Germinal center (tissue), 1 donor: ENCODE data around the gene VPS52.
"Not testable (repeated sequence)": the region's sequence is repeated elsewhere in the genome, so short reads cannot be mapped to it uniquely, and the experiment has no call there.

Experiments used
- DNase-seq: peaks from one replicate; pipeline ENCODE4 v3.0.0; 2012; ENCODE audit warnings: mixed read lengths, low spot score

Gene VPS52

DNA sequence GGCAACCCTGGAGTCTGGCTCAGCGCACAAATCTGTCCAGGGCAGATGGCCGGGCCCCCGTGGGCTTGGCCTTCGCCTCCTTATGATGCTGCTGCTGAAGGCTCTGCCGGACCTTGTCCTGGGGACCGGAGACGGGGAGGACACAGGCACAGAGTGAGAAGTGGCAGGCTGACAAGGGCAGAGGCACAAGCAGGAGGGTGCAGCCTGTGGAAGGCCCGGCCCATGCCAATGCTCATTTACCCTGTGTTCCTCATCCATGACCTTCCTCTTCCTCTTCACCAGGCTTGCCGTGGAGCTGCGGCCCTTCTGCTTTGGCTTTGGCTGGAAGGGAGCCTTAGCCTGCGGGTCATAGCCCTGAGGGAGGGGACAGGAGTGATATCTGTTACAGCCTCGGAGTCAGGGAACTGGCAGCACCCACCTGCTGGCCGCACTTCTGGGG lies 7.6 kb upstream of the VPS52 start:
- no peak for DNase-seq

DNA sequence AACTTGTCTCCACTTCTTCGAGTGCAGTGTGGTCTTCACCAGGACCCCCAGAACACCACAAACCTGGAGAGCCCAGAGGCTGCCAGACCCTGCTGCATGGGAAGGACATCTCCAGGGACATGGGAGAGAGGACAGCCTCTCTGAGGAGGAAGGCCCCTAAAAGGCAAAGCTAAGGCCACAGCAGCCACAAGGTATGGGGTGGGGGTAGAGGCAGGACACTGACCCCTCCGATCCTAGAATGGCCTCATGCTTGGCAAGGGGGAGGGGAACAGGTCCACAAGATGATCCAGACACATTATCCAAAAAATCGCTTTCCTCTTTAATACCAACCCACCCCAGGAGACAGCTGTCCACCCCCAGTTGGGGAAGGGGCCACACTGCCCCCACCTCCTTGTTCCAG lies 7.1 kb upstream of the VPS52 start:
- no peak for DNase-seq

DNA sequence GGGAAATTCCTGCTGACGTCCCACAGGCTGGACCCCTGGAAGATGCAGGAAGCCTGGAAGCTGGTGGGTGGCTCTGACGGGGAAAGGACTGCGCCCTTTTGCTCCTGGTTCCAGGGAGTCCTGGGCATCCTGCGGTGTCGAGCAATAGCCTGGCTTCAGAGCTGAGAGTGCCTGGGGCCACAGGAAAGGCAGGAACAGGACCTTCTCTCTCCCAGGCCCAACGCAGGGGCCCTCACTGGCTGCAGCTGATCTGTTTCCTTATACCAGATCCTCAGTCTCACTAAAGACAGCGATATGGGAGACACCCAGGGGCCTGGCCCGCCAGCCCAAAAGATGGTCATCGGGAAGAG lies 6.7 kb upstream of the VPS52 start:
- DNase-seq, result no peak

DNA sequence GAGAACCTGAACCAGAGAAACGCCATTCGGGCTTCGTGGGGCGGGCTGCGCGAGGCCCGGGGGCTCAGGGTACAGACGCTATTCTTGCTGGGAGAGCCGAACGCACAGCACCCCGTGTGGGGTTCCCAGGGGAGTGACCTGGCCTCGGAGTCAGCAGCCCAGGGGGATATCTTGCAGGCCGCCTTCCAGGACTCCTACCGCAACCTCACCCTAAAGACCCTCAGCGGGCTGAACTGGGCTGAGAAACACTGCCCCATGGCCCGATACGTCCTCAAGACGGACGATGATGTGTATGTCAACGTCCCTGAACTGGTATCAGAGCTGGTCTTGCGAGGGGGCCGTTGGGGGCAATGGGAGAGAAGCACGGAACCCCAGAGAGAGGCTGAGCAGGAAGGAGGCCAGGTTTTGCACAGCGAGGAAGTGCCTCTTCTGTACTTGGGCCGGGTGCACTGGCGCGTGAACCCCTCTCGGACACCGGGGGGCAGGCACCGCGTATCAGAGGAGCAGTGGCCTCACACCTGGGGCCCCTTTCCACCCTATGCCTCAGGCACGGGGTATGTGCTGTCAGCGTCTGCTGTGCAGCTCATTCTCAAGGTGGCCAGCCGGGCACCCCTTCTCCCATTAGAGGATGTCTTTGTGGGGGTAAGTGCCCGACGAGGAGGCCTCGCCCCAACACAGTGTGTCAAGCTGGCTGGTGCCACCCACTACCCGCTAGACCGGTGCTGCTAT lies 6.2 kb upstream of the VPS52 start:
- peak; percentile 66 for DNase-seq

DNA sequence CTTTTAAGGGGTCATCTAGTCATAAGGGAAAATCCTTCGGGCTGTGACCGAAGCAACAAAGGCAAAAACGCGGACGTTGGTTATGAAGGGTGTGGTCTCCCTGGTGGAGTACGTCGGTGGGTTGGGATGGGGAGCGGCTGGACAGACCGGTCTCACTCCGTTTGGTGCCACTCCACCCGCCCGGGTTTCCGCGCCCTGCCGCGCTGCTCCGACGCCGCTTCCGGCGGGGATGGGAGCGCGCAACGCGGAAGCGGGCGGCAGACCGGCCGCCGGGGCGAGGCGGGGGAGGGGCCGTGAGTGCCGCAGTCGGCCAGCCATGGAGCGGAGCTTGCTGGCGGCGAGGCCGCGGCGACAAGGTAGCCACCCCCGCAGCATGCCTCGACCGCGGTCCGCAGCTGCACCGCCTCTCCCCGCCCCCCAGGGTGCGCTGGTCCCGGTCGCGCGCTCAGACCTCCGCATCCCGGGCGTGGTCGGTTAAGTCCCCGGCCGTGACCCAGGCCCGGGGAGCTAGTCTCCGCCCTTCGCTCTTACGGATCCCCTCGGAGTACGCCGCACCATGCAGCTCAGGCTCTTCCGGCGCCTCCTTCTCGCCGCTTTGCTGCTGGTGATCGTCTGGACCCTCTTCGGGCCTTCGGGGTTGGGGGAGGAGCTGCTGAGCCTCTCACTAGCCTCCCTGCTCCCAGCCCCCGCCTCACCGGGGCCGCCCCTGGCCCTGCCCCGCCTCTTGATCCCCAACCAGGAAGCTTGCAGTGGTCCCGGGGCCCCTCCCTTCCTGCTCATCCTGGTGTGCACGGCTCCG lies 5.4 kb upstream of the VPS52 start, which contains the start of gene B3GALT4:
B3GALT4 (plus strand) TSS at position 260 of the 799 bp plus-strand sequence; CDS start at position 557, 297 bp downstream.
- peak; percentile 83 for DNase-seq

DNA sequence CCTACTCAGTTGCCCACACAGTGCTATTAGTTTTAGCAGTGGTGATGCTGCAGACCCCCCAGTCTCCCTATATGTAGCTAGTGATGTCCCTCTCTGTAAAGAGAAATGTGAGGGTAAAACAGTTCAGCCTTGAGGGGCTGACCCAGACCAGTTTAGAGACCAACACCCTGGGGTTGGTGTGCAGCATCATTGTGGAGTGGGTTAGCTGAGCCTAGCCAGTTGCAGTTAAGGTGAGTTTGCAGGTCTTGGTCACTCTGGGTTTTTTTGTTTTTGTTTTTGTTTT lies 4.8 kb upstream of the VPS52 start:
- no peak for DNase-seq

DNA sequence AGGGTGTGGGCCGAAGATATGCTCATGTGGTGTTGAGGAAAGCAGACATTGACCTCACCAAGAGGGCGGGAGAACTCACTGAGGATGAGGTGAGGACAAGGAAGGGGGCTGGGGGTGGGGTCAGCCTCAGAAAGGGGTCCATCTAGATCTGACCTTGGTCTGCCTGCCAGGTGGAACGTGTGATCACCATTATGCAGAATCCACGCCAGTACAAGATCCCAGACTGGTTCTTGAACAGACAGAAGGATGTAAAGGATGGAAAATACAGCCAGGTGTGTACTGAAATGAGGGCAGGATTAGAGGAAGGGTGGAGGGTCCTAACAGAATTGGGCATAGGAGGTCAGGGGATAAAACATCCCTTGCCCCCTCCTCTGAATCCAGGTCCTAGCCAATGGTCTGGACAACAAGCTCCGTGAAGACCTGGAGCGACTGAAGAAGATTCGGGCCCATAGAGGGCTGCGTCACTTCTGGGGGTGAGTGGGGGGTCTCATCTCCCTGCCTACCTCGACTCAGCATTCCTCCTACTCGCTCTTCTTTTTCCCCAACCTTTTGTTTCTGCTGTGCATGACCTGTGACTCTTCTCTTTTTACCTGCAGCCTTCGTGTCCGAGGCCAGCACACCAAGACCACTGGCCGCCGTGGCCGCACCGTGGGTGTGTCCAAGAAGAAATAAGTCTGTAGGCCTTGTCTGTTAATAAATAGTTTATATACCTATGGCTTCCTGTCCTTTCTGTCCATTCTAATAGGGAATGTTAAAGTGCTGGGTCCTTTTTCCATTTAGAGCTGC lies 4.3 kb upstream of the VPS52 start:
- DNase-seq, result not testable (repeated sequence)

DNA sequence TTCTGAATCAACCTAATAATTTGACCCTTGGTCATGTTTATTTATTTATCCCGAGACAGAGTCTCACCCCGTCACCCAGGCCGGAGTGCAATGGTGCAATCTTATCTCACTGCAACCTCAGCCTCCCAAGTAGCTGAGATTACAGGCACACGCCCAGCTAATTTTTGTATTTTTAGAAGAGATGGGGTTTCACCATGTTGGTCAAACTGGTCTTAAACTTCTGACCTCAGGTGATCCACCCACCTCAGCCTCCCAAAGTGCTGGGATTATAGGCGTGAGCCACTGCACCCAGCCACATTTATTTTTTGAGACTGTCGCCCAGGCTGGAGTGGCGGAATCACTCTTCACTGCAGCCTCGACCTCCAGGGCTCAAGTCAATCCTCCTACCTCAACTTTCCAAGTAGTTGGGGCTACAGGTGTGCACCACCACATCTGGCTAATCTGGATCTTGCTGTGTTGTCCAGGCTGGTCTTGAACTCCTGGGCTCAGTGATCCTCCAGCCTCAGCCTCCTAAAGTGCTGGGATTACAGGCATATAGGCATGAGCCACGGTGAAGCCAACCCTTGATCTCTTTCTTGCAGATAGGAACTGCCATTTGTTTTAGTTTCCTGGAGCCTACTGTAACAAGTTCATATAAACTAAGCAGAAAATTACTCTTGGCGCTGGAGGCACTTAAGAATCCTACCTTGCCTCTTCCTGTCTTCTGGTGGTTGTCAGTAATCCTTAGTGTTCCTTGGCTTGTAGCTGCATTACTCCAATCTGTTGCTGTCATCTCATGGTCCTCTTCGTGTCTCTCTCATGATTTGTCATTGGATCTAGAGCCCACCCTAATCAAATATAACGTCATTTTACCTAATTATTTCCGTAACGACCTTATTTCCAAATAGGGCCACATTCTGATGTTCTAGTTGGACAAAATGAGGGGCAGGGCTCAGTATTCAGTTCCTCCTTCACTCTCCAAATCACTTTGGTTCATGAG lies 2.5 kb upstream of the VPS52 start:
- no peak for DNase-seq

DNA sequence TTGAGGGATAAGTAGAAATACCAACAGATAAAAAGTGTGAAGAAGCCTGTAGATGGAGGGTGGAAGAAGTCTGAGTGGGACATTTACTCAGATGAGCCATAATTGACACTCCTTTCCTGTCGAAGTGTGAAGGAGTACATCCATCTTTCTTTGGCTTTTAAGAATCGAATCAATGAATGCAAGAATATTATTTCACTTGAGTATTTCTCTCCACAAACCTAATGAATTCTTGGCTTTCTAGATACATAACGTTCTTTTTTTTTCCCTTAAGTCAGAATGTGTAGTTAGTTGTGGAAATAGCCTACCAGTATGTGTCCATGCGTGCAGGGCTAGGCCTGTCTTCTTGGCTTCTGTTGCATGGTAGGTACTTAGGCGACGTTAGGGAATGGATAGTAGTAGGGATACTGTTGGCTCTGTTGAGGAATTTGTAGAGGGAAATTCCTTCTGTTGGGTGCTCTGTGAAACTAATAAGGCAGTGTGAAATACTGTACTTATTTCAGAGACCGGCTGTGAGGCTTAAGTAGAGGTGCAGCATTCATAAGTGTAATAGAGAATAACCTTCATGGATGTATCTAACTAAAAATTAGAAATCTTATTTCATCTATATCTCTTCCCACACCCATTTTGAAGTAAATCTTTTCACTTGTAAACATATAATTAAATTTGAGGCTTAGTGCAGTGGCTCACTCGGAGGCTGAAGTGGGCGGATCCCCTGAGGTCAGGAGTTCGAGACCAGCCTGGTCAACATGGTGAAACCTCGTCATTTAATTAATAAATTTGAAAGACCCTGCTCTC lies 1.6 kb upstream of the VPS52 start:
- no peak for DNase-seq

DNA sequence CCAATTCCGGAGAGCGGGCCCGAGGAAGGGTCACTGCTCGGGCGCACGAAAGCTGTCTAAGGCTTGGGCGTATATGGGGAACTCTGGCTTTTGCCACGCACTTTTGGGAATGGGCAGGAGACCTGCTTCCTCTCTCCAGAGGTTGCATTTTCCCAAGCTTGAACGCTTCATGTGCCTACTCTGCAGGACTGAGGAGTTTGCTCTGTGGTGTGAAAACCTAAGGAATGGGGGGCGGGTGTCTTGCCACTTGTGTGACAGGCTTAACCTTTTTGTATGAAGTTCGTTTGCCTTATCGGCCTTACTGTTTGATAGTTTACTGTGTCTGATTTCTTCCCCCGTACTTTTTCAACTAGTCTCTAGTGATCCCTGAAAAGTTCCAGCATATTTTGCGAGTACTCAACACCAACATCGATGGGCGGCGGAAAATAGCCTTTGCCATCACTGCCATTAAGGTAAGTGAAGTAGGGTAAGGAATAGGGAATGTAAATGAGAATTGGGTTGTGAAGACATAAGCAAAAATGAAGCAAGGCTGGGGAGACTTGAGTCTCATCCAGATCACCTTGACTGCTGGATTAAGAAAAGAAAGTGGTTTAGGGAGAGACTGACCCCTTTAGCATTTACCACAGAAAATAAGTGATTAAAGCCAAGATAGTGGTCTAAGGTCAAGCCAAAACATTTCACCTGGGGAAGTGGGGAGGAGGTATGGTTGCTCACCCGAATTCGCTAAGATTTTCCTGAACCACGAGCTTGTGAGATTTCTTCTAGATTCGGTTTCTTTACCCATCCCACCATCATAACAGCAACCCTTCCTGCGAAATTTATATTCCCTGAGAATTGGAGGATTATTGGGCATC lies 826 bp upstream of the VPS52 start:
- DNase-seq, result no peak

DNA sequence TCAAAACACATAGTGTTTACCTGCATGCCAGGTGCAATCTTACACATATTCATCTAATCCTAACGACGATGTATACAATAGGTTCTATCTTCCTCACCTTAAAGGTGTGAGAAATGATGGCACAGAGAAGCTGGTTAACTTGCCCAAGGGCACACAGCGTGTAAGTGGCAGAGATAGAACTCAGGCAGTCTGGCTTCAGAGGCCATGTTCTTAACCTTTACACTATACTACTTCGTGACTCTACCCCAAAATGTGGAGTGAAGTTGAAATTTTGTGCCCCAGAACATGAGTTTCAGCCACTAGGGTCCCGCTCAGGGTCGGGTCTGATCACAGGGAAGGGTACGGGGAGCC lies 584 bp downstream of the VPS52 start:
- no peak for DNase-seq

DNA sequence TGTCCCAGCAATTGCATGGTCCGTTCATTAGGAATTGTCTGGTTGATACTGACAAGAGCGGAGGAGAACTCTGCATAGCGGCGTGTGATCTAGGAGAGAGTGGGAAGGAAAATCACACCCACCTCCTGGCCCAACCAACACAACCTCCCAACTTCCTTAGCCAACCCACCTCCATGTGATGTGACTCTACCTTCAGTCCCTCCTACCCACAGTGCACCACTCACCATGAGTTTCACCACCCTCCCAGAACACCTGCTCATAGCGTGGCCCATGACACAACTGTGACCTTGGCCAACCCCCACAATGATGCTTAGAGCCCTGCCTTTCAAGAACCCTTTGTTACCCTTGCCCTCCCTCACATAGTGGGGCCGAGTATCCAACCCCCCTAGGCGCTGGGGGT lies 7.7 kb downstream of the VPS52 start:
- no peak for DNase-seq

DNA sequence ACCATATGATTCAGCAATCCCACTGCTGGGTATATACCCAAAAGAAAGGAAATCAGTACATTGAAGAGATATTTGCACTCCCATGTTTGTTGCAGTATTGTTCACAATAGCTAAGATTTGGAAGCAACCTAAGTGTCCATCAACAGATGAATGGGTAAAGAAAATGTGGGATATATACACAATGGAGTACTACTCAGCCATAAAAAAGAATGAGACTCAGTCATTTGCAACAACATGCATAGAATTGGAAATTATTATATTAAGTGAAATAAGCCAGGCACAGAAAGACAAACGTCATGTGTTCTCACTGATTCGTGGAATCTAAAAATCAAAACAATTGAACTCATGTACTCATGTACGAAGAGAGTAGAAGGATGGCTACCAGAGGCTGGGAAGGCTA lies 9.2 kb downstream of the VPS52 start:
- not testable (repeated sequence) for DNase-seq

DNA sequence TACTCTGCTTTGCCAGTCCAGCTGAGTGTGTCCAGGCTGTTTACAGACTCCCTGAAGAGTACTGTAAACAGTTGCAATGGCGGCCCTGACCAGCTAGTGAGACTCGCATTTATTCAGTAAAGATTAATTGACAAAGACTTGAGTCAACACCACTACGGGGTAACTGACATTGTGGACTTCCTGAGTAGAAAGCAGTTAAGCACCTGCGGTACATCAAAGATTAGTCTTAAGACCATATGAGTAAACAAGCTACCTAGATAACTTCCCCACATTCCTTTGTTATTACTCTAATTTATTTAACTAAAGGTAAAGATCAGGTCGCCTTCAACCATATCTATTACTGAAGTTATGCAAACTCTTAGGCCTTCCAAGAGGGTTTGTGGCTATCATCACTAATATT lies 12.6 kb downstream of the VPS52 start:
- DNase-seq, result no peak

DNA sequence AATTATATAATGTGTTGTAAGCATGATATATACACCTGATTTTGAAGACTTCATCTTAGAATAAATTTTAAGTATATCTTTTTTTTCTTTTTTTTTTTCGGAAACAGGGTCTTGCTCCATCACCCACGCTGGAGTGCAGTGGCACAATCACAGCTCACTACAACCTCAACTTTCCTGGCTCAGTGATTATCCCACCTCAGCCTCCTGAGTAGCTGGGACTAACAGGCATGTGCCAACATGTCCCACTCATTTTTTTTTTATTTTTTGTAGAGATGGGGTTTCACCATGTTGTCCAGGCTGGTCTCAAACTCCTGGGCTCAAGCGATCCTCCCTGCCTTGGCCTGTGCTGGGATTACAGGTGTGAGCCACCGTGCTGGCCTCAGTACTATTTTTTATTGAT lies 17.1 kb downstream of the VPS52 start:
- DNase-seq, result no peak

DNA sequence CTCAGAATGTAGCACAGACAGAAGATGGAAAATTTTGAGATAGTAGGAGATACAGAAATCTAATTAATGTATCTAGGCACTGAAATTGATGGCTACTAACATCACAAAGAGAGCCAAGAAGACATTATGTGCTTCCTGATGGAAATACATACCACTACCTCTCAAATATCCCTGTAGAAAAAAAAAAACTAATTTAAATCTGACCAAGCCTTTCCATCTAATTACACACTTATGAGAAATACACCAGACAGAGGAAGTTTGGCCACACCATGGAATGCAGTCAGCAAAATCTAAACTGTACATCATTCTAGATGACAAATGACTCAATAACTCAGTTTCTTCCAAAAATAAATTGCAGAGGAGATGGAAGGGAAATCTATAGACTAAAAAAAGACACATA lies 18.9 kb downstream of the VPS52 start:
- DNase-seq, result no peak

DNA sequence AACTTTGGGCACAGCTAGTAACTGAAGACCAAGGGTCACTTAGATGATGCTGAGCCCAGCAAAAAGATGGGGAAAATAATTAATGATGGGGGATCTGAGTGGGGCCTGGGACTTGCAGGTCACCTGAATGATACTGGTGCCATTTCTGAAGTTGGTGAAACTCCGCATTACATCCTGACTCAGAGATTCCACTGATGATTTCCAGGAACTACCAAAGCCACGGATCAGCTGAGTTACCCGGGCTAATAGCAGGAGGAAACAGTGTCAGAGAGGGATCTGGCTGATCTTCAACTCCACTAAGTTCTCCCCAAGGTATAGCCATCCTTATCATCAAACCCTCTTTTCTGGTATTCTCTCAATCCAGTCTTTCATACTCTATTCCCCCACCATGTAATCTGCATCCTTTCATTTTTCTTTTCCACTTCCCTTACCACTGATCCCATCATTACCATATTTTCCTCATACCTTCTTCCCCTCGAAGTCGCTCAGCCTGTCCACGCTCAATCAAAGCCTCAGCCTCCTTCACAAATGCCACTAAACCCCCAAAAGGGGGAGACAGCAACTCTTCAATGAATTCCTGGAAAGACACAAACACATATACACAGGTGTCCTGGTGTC lies 20.2 kb downstream of the VPS52 start:
- DNase-seq, result no peak

DNA sequence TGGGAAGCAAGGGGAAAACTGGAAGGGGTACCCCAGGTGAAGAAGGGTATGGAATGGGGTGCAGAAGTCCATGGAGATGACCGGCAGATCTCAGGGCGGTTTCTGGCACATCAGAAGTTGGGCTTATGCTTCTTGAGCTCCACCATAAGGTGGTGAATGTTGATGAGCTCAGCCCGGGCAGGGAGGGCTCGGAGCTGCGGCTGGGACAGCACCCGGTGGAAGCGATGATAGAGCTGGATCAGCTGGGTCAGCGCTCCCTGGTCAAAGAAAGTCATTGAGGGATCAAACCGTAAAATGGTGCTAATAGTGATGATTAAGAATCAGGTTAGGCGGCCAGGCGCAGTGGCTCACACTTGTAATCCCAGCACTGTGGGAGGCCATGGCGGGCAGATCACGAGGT lies 20.9 kb downstream of the VPS52 start:
- DNase-seq, result no peak

DNA sequence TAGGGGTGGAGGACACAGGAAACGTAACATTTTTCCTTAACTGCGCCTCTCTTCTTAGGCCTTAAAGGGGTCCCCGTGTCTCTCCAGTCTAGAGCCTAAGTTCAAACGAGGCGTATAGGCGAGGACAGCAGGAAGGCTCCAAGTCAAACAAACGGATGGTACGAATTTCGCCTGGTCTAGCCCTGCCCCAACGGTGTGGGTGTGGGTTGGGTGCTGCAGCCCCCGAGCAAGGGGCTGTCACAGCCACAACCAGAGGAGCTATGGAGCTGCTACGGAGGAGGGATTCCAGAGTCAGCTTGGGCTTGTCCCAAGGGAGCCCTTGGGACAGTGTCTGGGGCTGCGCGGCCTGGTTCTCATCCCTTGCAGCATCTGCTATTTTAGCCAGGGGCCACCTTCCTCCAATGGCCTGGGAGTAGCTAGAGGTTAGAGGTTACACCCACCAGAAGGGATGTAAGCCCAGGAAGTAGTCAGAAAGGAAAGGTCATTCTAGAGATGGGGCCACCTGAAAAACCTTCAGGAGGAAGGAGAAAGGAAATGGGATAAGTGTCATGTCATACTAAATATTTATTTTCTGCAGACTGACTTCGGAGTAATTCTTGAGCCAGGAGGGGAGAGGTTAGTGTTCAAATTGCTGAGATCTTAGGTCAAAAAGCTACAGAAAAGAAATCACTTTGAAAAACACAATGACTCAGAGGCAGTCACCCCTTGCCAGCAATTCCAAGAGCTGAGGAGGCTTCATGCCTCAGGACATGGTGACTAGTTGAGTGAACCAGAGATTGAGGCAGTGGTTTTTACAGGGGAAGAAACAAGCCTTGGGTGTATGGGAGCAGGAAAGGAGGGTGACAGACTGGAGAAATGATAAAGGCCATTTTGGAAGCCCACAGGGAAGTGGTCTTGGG lies 21.7 kb downstream of the VPS52 start:
- DNase-seq, result no peak
